Smooth muscle cell (in vitro differentiated cells): Measurements from ENCODE around the gene GPC3. TPM values are rescaled to one million over a fixed set of nuclear protein-coding genes. Genes with fewer than 3 reads are reported as not detected.
"Not testable (repeated sequence)": the region's sequence is repeated elsewhere in the genome, so short reads cannot be mapped to it uniquely, and the experiment has no call there.

ENCODE experiments used
- DNase-seq: peaks from one replicate; lab custom pipeline; 2025; ENCODE audit not compliant: unreplicated experiment; lab: John Stamatoyannopoulos, UW
- H2AFZ ChIP-seq: fragments of 200-600 bp; sonication (generic); 2 replicates; pipeline ENCODE4 v1.6.0; 2016; ENCODE audit warnings: antibody characterized with exemption, low read depth, mild to moderate bottlenecking
- H3F3A ChIP-seq: fragments of 200-600 bp; sonication (generic); 2 replicates; pipeline ENCODE4 v1.6.0; 2017; ENCODE audit warnings: antibody characterized with exemption, low read depth
- H3K27ac ChIP-seq: fragments of 200-600 bp; sonication (generic); 2 replicates; pipeline ENCODE4 v1.5.1; 2016; ENCODE audit warnings: low read depth, mild to moderate bottlenecking
- H3K27me3 ChIP-seq: fragments of 200-600 bp; sonication (generic); 2 replicates; pipeline ENCODE4 v1.6.1; 2016; ENCODE audit warnings: low read depth, mild to moderate bottlenecking
- H3K36me3 ChIP-seq: fragments of 200-600 bp; sonication (generic); 2 replicates; pipeline ENCODE4 v1.5.1; 2016; ENCODE audit warnings: low read depth
- H3K4me1 ChIP-seq: fragments of 200-600 bp; sonication (generic); 2 replicates; pipeline ENCODE4 v1.5.1; 2016; ENCODE audit warnings: low read depth
- H3K4me2 ChIP-seq: fragments of 200-600 bp; sonication (generic); 2 replicates; pipeline ENCODE4 v1.6.0; 2016; ENCODE audit warnings: mild to moderate bottlenecking
- H3K4me3 ChIP-seq: fragments of 200-600 bp; sonication (generic); 2 replicates; pipeline ENCODE4 v1.5.1; 2016; ENCODE audit warnings: mild to moderate bottlenecking
- H3K79me2 ChIP-seq: fragments of 200-600 bp; sonication (generic); 2 replicates; pipeline ENCODE4 v1.6.0; 2016; ENCODE audit warnings: low read depth, mild to moderate bottlenecking
- H3K9ac ChIP-seq: fragments of 200-600 bp; sonication (generic); 2 replicates; pipeline ENCODE4 v1.6.0; 2016; ENCODE audit warnings: low read depth
- H3K9me3 ChIP-seq: fragments of 200-600 bp; sonication (generic); replicated peaks from 2 replicates; pipeline ENCODE4 v1.5.1; 2016; ENCODE audit warnings: low read depth
- H4K20me1 ChIP-seq: fragments of 200-600 bp; sonication (generic); 2 replicates; pipeline ENCODE4 v1.6.0; 2016; ENCODE audit warnings: low read depth
- WGBS: methylation state at CpG from one replicate; pipeline ENCODE4 v1.1.7; 2016; ENCODE audit warnings: low lambda C conversion rate; 5-methylcytosine and 5-hydroxymethylcytosine counted together
- polyA plus RNA-seq: library from polyadenylated mRNA; unstranded; fragments of >200 nt; fragmentation: Nextera tagmentation; extraction: Ambion mirVana; gene quantifications from 2 replicates; pipeline ENCODE4 v1.2.1, GENCODE V29; 2016
- total RNA-seq: library from RNA; depleted of rRNA; stranded (reverse); fragments of >200 nt; gene quantifications from 2 replicates; pipeline ENCODE4 v1.2.3, GENCODE V29; 2014
- TF ChIP-seq, protein P1 (sequence below): fragments of 200-600 bp; sonication (generic); IDR thresholded peaks from 2 replicates; pipeline ENCODE4 v1.5.1; 2017; ENCODE audit warnings: borderline replicate concordance, mild to moderate bottlenecking, antibody characterized with exemption; ENCODE audit not compliant: insufficient read depth, poor library complexity, severe bottlenecking

Gene GPC3
- total and polyA plus RNA-seq, 2 experiments from 2014 or later: 120 to 191 TPM

DNA sequence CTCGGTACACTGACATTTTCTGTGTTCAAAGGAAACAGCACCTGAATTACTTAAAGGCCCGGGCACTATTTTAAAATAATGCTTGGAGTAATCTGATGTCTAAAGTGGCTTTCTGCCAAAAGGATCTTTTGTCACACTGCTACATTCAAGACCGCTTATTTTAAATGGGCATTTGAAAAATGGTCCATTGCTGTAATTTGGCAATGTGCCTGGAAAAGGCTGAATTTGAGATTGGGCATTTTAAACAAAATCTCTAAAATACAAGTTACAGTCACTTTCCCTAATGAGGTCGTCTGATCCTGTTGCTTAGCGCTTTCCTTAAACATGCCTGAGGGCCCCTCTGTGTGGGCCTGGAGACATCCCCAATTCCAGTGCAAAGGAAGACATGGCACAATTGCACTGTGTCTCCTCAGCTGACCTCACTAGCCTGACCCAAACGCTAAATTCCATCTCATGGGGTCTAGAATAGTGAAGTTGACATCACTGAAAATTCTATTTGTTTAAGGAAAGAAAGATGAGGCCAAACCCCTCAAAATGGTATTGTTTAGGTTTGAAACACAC, 214.2 kb downstream of the GPC3 start:
- no peaks in the 10 kb centered on the region for H3K27me3 ChIP-seq
- TF ChIP-seq, protein P1, sequence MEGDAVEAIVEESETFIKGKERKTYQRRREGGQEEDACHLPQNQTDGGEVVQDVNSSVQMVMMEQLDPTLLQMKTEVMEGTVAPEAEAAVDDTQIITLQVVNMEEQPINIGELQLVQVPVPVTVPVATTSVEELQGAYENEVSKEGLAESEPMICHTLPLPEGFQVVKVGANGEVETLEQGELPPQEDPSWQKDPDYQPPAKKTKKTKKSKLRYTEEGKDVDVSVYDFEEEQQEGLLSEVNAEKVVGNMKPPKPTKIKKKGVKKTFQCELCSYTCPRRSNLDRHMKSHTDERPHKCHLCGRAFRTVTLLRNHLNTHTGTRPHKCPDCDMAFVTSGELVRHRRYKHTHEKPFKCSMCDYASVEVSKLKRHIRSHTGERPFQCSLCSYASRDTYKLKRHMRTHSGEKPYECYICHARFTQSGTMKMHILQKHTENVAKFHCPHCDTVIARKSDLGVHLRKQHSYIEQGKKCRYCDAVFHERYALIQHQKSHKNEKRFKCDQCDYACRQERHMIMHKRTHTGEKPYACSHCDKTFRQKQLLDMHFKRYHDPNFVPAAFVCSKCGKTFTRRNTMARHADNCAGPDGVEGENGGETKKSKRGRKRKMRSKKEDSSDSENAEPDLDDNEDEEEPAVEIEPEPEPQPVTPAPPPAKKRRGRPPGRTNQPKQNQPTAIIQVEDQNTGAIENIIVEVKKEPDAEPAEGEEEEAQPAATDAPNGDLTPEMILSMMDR: no peak
- no peaks in the 10 kb centered on the region for H4K20me1 ChIP-seq
- no peak overlapping the region for H3K9ac ChIP-seq
- 76% methylated on average over 6 of the region's 6 CpGs for WGBS
- H3K27ac ChIP-seq: no peak overlapping the region
- H2AFZ ChIP-seq: no peak overlapping the region
- H3K9me3 ChIP-seq: no peaks in the 10 kb centered on the region
- no peaks in the 10 kb centered on the region for H3K4me1 ChIP-seq
- DNase-seq: no peak
- no peak overlapping the region for H3K4me2 ChIP-seq
- no peaks in the 10 kb centered on the region for H3K36me3 ChIP-seq
- H3F3A ChIP-seq: no peaks in the 10 kb centered on the region
- H3K79me2 ChIP-seq: no peaks in the 10 kb centered on the region
- no peak overlapping the region for H3K4me3 ChIP-seq

DNA sequence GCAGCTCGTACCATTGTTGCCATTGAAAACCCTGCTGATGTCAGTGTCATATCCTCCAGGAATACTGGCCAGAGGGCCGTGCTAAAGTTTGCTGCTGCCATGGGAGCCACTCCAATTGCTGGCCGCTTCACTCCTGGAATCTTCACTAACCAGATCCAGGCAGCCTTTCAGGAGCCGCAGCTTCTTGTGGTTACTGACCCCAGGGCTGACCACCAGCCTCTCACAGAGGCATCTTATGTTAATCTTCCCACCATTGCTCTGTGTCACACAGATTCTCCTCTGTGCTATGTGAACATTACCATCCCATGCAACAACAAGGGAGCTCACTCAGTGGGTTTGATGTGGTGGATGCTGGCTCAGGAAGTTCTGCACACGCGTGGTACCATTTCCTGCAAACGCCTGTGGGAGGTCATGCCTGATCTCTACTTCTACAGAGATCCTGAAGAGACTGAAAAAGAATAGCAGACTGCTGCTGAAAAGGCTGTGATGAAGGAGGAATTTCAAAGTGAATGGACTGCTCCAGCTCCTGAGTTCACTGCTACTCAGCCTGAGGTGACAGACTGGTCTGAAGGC, 222.3 kb downstream of the GPC3 start:
- H3K9ac ChIP-seq, H3K9me3 ChIP-seq, H2AFZ ChIP-seq, H3K36me3 ChIP-seq, H3K27me3 ChIP-seq, H3K27ac ChIP-seq, DNase-seq, H3K4me1 ChIP-seq, H4K20me1 ChIP-seq, H3F3A ChIP-seq, H3K4me3 ChIP-seq, H3K79me2 ChIP-seq, H3K4me2 ChIP-seq: not testable (repeated sequence)
- 72% methylated on average over 7 of the region's 7 CpGs for WGBS

DNA sequence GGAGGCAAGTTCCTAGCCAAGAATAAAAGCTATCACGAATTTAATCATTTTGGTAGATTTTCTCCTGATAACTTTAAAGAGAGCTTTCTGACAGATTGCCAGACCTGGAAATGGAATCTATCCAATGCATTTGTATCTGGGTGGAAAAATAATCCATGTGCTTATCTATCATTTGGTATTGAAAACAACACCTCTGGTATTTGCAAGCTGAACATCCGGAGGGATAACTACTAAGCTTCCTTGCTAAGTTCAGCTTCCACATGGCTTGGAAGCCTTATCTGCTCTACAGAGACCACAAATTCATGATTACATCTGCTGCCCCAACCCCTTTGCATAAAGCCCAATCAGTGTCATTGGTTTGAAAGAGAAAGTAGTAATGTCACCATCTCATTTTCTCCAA, 230.7 kb downstream of the GPC3 start:
- H3K79me2 ChIP-seq: no peaks in the 10 kb centered on the region
- no peaks in the 10 kb centered on the region for H3K36me3 ChIP-seq
- TF ChIP-seq, protein P1: no peak
- no peaks in the 10 kb centered on the region for H3K4me1 ChIP-seq
- no peaks in the 10 kb centered on the region for H3K9me3 ChIP-seq
- H3K4me3 ChIP-seq: no peak overlapping the region
- H3K27me3 ChIP-seq: no peaks in the 10 kb centered on the region
- H3K4me2 ChIP-seq: no peak overlapping the region
- H3F3A ChIP-seq: no peaks in the 10 kb centered on the region
- WGBS: 66% methylated on average over 2 of the region's 2 CpGs
- H2AFZ ChIP-seq: no peak overlapping the region
- H3K9ac ChIP-seq: no peak overlapping the region
- no peak overlapping the region for H3K27ac ChIP-seq
- DNase-seq: no peak
- H4K20me1 ChIP-seq: no peaks in the 10 kb centered on the region

DNA sequence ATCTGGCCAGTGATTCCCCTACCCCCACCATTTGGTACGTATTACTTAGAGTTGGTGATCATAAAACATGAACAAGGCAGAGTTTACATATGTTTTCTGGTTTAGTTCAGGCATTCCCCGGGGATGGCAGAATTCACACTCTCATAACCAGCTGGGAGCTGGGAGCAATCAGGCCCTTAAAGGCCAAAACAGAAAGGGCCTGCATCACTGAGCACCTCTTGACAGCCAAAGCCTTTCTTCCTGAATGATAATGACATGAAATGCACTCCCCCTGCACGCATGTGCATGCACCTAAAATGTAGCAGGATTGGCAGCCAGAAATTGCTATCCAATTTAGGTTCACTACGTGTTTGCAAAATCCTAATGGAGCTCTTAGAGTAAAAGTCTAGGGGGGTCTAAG, 235.4 kb downstream of the GPC3 start:
- no peak overlapping the region for H3K4me3 ChIP-seq
- H3K4me2 ChIP-seq: peak overlapping the region; percentile 31
- 57% methylated on average over 4 of the region's 4 CpGs for WGBS
- no peaks in the 10 kb centered on the region for H3K9me3 ChIP-seq
- H2AFZ ChIP-seq: no peak overlapping the region
- TF ChIP-seq, protein P1: no peak
- no peak overlapping the region for H3K9ac ChIP-seq
- DNase-seq: no peak
- no peaks in the 10 kb centered on the region for H3K79me2 ChIP-seq
- no peaks in the 10 kb centered on the region for H3K36me3 ChIP-seq
- peaks cover 36% of the 10 kb centered on the region for H4K20me1 ChIP-seq
- H3F3A ChIP-seq: no peaks in the 10 kb centered on the region
- H3K4me1 ChIP-seq: no peaks in the 10 kb centered on the region
- H3K27me3 ChIP-seq: no peaks in the 10 kb centered on the region
- H3K27ac ChIP-seq: no peak overlapping the region
